ENCODE data around the gene OAF.

Gene OAF

DNA sequence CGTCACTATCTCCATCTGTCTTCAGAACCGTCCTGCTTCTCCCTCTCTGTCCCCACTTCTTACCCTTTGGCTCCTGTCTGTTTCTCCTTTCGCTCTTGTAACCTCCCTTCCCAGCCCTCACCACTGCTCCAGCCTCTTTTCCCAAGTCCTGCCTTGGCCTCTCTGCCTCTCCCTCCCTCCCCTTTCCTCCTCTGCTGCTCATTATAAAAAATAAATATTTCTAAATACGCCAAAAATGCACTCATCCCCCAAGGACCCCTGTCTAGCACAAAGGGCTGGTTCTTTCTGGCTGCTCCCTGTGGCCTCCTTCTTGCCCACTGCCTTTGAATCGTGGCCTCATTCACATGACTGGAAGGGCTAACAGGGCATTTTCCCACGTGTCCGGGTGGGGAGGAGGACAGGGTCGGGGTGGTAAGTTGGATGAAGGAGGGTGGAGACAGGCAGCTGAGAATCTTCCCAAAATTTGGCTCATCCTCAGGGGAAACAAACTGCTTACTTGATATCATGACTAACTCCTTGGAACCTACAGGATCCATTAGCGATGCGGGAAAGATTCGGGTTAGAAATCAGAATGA lies 26.4 kb upstream of the OAF start:
- no peak for DNase-seq

- DNase-seq: no peak
Observed at GRCh38 chr11:120184946-120185705, 25.7 kb upstream of the OAF start.

GRCh38 chr11:120185706-120186455 lies 25.0 kb upstream of the OAF start:
- no peak for DNase-seq

GRCh38 chr11:120186456-120186773 lies 24.4 kb upstream of the OAF start:
- no peak for DNase-seq

- no peak for DNase-seq
Observed at GRCh38 chr11:120186774-120187591, 23.8 kb upstream of the OAF start.

DNA sequence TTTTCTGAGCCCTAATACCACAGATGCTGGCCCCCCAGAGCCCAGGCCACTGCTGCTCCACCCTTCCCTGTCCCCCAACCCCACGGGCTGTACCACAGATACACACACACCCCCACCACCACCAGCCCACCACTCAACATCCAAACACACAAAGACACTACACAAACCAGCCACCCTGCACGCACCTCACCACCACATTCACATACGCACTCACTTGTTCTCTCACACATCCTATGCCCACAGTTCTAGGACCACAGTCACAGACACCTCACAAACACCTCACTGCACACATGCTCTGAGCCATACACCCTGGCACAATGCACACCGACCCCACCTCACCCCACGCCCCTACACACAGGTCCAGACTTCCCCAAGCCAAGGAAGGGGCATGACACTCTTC lies 22.5 kb upstream of the OAF start:
- no peak for DNase-seq

DNA sequence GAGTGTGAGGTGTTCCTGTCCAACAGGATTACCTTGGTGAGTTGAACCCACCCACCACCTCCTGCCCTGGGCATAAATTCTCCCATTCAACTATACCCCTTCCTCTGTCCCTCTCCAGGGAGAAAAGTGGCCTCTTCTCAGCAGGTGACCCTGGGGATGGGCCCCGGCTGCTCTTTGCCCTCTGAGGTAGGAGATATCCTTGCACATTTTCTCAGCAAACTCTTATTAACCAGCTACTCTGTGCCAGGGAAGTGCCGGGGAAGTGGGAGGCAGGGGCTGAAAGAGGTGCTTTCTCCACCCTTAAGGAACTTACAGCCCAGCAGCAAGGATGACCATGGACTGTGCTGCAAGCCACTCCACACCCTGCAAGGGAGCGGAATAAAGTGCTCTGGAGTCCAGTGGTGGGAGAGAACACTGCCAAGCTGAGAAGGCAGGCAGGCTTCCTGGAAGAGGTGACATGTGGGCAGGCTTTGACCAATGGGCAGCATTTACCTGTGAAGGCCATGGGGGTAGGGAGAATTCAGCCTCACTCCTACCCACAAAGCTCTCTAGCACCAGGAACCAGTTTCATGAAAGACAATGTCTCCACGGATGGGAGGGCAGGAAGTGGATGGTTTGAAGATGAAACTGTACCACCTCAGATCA lies 21.9 kb upstream of the OAF start:
- no peak for DNase-seq

- DNase-seq: no peak
Observed at GRCh38 chr11:120191058-120191457, 19.8 kb upstream of the OAF start.

DNA sequence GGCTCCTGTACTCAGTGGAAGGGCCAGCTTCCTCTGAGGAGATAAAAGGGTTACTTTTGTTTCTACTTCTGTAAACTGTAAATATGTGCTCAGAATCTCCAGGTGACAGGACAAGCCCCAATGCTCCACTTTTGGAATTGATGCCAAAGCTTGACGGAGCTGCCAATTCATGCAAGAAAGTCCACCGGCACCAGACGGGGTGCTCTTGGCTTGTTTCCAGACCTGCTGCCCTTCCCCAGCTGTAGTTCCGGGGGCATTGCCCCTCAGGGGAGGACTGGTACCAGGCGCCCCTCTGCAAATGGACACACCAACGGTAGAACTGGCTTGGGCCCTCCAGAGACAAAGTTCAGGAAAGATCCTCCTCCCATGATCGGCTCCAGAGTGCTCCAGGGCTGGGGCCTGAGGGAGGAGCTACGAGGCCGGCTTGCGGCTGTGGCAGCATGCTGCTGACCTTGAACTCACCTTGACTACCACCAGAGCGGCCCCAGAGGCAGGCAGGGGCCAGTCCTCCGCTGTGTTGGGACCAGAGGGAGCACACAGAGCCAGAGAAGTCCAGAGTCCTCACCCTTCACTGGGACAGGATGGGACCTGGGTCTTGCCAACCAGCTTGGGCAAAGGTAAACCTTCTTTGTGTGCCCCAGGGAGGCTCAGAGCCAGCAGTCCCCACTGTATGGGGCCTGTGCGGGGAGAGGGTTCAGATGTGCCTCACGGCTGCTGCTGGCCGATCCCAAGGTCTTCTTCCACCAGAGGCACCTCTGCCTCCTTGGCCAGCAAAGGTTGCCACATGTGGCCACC lies 17.8 kb upstream of the OAF start:
- DNase-seq: no peak

DNA sequence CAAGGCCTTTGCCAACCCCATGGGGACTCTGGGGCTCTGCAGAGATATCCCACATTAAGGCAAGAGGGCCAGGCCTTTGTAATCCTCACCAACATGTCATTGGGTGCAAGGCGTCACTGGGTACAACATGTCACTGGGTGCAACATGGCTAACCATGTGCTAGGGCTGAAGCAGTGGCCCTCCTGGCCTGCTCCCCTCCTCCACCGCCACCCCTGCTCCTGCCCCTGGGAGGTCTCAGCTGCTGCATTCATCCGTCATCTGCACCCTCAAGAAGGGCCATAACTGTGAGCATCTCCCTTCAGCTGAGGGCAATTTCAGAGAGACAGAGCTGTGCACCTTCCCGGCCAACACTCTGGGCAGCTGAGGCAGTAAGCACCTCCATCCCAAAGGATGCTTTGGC lies 16.7 kb upstream of the OAF start:
- no peak for DNase-seq

DNA sequence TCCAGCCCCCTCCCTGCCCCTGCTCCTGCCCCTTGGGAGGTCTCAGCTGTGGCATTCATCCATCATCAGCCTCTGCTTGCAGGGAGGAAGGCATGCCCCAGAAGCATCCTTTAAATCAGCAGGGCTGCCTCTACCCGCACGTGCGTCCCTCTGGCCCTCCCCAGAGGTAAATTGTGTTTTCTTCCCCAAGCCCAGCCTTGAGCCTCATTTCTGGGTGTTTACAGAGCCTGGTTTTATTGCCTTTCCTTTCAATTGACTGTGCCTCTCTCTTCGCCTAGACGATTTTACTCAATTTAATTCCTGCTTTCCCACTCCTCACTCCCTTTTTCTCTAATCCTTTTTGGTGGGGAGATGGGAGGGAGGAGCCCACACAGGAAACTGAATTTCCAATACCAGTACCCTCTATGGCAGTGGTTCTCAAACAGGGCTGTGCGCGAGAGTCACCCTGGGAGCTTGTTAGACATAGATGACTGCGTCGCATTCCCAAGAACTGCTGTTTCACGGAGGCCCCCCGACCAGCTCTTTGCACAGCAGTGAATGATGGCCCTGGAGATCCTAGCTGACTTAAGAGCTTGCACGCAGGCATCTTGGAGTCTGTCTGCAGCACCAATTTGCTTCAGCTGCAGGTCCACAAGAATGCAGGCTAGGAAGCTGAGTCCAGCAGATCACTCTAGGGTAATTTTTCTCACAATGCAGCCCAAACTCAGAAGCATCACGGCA lies 15.1 kb upstream of the OAF start:
- no peak for DNase-seq

GRCh38 chr11:120196826-120197225 lies 14.0 kb upstream of the OAF start:
- DNase-seq: no peak

GRCh38 chr11:120197251-120197891 lies 13.5 kb upstream of the OAF start:
- no peak for DNase-seq

- no peak for DNase-seq
Observed at GRCh38 chr11:120197977-120198376, 12.9 kb upstream of the OAF start.

GRCh38 chr11:120198403-120198786 lies 12.4 kb upstream of the OAF start:
- DNase-seq: no peak

DNA sequence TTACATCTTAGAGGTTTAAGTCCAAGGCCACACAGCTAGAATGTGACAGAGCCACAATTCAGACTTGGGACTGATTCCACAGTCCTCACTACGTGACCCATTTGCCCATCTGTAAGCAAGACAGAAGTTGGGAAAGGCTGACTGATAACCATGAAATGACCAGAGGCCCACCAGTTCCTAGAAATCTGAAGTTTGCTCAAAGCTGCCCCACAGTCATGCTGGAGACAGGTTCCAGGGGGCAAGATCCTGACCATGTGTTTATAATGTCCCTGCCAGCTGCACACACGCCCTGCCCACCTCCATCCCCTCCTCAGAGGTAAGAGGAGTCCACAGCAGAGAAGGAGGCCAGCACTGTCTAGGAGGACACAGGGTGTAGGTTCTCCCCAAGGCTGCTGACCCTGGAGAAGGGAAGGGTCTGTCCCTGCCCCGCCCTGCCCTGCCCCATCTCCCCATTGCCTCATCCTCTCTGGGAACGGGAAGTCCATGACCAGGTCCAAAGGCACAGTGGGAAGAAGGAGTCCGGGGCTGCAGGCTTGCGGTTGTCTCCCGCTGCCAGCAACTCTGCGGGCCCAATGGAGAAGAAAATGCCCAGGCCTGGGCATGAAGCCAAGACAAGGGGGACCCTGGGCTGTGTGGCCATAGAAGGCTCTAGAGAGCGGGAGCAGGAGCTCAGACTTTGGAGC lies 11.9 kb upstream of the OAF start:
- no peak for DNase-seq

GRCh38 chr11:120199613-120200012 lies 11.2 kb upstream of the OAF start:
- no peak for DNase-seq

- no peak for DNase-seq
Observed at GRCh38 chr11:120200677-120201076, 10.2 kb upstream of the OAF start.

DNA sequence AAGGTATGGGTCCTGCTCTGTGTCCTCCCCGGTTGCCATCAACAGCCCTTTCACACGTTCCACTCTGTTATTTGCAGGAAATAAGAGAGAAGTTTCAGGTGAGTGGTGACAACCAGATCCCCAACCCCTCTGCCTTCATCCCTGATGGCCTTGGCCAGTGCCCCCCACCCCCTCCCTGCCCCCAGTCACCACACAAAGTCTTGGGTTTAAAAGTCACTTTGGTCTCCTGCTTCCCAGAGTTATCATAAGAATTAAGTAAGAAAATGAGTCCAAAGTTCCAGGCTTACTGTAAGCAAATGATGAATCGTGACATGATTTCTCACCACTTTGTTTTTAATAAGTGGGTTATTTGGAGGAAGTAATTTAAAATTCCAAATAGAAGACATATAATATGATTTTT lies 9.2 kb upstream of the OAF start:
- DNase-seq: no peak

GRCh38 chr11:120203626-120204025 lies 7.2 kb upstream of the OAF start:
- no peak for DNase-seq

All from CD4-positive, alpha-beta T cell treated with Interleukin-4 for 4 hours (primary cell).